Ectodermal cell (in vitro differentiated cells): ENCODE data around the gene TNP2.
"Not testable (repeated sequence)": the region's sequence is repeated elsewhere in the genome, so short reads cannot be mapped to it uniquely, and the experiment has no call there.

Experiments used
- H3K27ac ChIP-seq: 2 replicates; pipeline ENCODE4 v1.7.0; 2013; ENCODE audit warnings: mild to moderate bottlenecking, low read depth, low read length; ENCODE audit not compliant: insufficient read depth, poor library complexity, severe bottlenecking
- H3K27me3 ChIP-seq: 2 replicates; pipeline ENCODE4 v1.7.0; 2013; ENCODE audit warnings: mild to moderate bottlenecking, low read length; ENCODE audit not compliant: insufficient read depth, control insufficient read depth, poor library complexity, severe bottlenecking
- H3K36me3 ChIP-seq: one replicate; pipeline ENCODE4 v1.7.0; 2013; ENCODE audit warnings: low read length; ENCODE audit not compliant: control insufficient read depth, insufficient read depth
- H3K4me1 ChIP-seq: one replicate; pipeline ENCODE4 v1.7.0; 2013; ENCODE audit warnings: low read length; ENCODE audit not compliant: control insufficient read depth, insufficient read depth
- H3K4me3 ChIP-seq: 2 replicates; pipeline ENCODE4 v1.7.0; 2013; ENCODE audit warnings: low read depth, low read length, control low read depth; ENCODE audit not compliant: insufficient read depth
- H3K9me3 ChIP-seq: 2 replicates; pipeline ENCODE4 v1.7.0; 2013; ENCODE audit warnings: mild to moderate bottlenecking, low read length, moderate library complexity; ENCODE audit not compliant: control insufficient read depth
- WGBS, 2 experiments: methylation state at CpG; one replicate each; pipeline ENCODE4 v1.1.7; 2013; ENCODE audit warnings: missing lambda C conversion rate in 2 of 2; 5-methylcytosine and 5-hydroxymethylcytosine counted together

Gene TNP2

DNA sequence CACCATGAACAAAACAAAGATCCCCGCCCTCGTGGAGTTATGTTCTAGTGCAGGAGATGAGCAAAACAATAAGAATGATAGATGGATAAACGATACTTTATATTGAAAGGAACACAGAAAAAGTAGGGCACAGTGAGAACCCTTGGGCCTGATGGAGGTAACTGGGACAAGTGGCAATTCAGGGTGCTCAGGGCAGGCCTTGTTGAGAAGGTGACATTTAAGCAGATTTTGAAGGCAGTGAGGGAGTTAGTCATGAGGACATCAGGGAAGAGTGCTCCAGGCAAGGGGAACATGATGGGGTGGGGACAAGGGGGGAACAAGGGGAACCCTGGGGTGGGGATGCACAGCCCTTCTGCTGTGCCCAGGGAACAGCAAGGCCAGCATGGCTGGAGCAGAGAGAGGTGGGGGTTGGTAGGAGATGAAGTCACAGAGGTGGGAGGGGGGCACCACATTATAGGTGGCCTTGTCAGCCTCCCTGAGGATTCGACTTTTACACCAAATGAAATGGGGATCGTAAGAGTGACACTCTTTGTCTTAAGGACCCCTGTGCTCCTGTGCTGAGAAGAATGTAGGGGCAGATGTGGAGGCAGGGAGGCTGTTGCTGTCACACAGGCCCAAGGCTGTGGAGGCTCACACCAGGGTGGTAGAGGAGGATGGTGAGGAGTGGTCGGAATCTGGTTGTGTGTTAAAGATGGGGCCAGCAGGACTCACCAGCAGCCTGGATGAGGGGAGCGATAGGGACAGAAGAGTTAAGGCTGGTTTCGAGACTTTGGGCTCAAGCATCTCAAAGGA, 21.2 kb upstream of the TNP2 start:
- H3K4me3 ChIP-seq: no peak overlapping the region
- H3K27me3 ChIP-seq: no peaks in the 10 kb centered on the region
- WGBS, 2 experiments: 93% methylated on average over 8 of the region's 8 CpGs
- H3K27ac ChIP-seq: no peak overlapping the region
- H3K36me3 ChIP-seq: no peaks in the 10 kb centered on the region
- H3K9me3 ChIP-seq: no peaks in the 10 kb centered on the region
- H3K4me1 ChIP-seq: peaks cover 13% of the 10 kb centered on the region

DNA sequence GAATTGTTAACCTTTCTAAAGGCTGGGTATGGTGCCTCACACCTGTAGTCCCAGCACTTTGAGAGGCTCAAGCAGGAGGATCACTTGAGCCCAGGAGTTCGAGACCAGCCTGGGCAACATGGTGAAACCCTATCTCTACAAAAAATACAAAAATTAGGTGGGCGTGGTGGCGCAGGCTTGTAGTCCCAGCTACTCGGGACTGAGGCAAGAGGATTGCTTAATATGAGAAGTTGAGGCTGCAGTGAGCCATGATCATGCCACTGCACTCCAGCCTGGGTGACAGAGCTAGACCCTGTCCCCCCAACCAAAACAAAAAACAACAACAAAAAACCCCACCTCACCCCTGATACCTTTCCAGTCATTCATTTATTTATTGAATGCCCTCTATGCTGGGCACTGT, 20.6 kb upstream of the TNP2 start:
- WGBS, 2 experiments: 92 to 93% methylated on average over 4 of the region's 4 CpGs
- peaks cover 13% of the 10 kb centered on the region for H3K4me1 ChIP-seq
- not testable (repeated sequence) for H3K27me3 ChIP-seq, H3K36me3 ChIP-seq, H3K27ac ChIP-seq, H3K9me3 ChIP-seq, H3K4me3 ChIP-seq

DNA sequence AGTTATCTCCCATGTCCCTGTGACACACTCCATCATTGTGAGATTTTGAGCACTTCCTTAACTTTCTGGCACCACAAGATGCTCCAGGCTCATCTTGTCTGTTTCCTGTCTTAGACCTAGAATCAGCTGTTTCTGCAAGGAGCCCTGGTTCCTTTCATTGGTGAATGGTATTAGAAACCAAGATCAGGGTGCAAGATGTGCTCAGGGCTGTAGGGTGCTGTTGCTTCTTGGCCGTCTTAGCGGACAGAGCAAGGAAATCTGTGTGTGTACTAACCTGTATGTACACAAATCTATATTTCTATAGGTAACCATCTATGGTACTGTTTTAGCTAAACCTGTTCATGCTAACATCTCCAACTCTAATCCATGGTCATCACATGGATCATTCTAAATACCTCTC, 20.1 kb upstream of the TNP2 start:
- peaks cover 13% of the 10 kb centered on the region for H3K4me1 ChIP-seq
- no peak overlapping the region for H3K4me3 ChIP-seq
- H3K27ac ChIP-seq: no peak overlapping the region
- 95% methylated on average over 2 of the region's 2 CpGs; no CpG with 5 or more reads in 1 of the 2 experiments for WGBS, 2 experiments
- H3K27me3 ChIP-seq: no peaks in the 10 kb centered on the region
- no peaks in the 10 kb centered on the region for H3K9me3 ChIP-seq
- no peaks in the 10 kb centered on the region for H3K36me3 ChIP-seq

DNA sequence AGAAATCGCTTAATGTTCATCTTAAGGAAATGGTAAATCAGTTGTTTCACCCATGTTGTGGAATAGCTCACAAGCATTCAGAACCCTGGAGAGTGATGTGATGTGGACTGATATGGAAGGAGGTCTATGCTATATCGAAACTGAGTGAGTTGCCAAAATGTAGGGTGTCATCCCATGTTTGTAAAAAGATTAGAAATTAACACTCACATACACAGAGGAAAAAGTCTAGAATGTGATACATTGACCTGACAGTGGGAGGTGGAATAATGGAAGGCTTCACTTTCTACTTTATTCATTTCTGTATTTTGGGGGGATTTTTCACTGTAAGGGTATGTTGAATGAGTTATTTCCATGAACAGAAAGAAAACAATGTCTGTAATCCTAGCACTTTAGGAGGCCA, 16.7 kb upstream of the TNP2 start:
- Histone ChIP-seq H3K4me3 (no peak overlapping the region), H3K27me3 (no peaks in the 10 kb centered on the region), H3K9me3 (no peaks in the 10 kb centered on the region), H3K4me1 (peaks cover 10% of the 10 kb centered on the region), H3K36me3 (no peaks in the 10 kb centered on the region), H3K27ac (no peak overlapping the region)
- WGBS, 2 experiments: 87 to 96% methylated on average over 2 of the region's 2 CpGs

DNA sequence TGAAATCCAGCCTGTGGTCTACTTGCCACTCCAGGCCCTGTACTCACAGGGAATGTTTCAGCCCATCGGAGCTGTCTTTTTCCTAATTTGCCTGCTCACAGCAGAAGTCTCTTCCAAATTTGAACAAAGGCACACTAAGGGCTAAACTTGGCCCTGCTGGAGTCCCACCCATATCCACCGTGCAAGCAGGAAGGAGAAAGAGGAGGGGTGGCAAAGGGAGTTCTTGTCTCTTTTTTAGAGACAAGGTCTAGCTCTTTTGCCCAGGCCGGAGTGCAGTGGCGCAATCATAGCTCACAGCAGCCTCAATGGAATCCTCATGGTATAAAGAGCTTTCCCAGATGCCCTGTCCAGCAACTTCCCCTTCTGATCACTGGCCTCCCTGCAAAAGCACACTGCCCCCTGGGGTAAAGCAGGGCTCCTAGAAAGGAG, 14.7 kb upstream of the TNP2 start:
- peaks cover 5% of the 10 kb centered on the region for H3K4me1 ChIP-seq
- 82 to 84% methylated on average over 4 of the region's 4 CpGs for WGBS, 2 experiments
- H3K27ac ChIP-seq: no peak overlapping the region
- no peaks in the 10 kb centered on the region for H3K36me3 ChIP-seq
- no peaks in the 10 kb centered on the region for H3K9me3 ChIP-seq
- no peaks in the 10 kb centered on the region for H3K27me3 ChIP-seq
- H3K4me3 ChIP-seq: no peak overlapping the region

DNA sequence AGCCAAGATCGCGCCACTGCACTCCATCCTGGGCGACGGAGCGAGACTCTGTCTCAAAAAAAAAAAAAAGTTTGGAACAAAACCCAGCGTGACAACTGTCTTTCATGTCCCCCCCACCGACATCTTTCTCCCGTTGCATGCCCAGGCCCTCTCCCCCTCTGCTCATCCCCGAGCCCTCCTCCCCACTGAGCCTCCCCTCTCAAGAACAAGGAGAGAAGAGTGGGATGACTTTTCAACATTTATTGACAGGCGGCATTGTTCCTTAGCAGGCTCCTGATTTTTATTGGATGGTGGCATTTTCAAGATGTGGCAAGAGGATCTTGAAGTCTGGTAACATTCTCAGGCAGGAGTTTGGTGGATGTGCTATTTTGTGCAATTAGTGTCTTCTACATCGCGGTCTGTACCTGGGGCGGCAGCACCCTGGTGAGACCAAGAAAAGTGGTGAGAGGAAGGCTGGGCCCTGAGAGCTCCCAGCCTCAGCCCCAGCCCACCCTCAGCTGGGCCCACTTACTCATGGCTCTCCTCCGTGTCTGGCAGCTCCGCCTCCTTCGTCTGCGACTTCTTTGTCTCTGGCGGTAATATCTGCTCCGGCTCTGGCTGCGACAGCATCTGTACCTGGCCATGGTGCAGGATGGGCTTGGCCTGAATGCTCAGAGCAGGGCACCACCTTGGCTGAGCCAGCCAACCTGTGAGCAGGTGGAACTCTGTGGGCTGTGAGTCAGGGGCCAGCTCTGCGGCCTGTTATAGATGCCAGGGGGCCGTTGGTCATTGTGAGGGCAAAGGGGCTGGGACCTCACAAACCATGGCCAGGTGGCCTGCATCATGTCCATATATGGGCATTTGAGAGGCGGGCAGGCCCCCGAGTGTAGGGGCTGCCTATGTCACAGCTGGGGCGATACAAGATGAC, 11.7 kb upstream of the TNP2 start, which contains the start of gene PRM1:
TSS of gene PRM1 (minus strand) at position 715 of the 907 bp plus-strand sequence. CDS start at position 623, 92 bp downstream.
- H3K4me3 ChIP-seq: no peak within 1 kb of the TSS
- 76 to 84% methylated on average over 24 to 25 of the region's 25 CpGs for WGBS, 2 experiments
- H3K27me3 ChIP-seq: no peaks in the 10 kb centered on the region
- peaks cover 5% of the 10 kb centered on the region for H3K4me1 ChIP-seq
- H3K27ac ChIP-seq: no peak within 1 kb of the TSS
- no peaks in the 10 kb centered on the region for H3K36me3 ChIP-seq
- no peaks in the 10 kb centered on the region for H3K9me3 ChIP-seq

DNA sequence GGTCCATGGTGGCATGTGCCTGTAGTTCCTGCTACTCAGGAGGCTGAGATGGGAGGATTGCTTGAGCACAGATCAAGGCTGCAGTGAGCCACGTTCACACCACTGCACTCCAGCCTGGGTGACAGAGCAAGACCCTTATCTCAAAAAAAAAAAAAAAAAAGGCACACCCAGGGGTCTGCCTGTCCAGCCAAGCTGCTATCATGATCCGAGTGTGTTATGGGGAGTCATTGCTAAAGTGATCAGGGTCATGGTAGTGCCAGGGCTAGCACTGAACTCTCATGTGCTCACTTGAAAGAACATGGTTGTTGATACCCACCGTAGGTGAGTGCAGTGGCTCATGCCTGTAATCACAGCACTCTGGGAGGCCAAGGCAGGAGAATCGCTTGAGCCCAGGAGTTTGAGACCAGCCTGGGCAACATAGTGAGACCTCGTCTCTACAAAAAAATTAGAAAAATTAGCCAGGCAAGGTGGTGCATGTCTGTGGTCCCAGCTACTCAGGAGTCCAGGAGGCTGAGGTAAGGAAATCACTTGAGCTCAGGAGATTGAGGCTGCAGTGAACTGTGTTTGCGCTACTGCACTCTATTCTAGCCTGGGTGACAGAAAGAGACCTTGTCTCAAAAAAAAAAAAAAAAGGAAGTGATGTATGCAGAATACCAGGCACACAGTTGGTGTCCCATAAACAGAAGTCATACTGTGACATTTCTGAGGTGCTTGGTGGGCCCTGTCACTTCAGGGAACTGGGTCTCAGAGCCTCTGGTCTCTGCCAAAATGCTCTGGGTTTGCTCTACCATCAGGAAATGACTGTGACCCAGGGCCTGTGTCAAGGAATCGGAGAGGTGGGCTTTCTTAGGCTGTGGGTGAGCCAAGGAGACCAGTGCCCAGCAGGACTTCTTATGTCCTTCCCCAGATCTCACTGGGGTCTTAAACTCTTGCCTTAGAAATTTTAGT, 9.8 kb upstream of the TNP2 start:
- no peaks in the 10 kb centered on the region for H3K9me3 ChIP-seq
- H3K27ac ChIP-seq: no peak overlapping the region
- no peak overlapping the region for H3K4me3 ChIP-seq
- 93 to 94% methylated on average over 7 of the region's 7 CpGs for WGBS, 2 experiments
- H3K36me3 ChIP-seq: no peaks in the 10 kb centered on the region
- H3K4me1 ChIP-seq: peaks cover 3% of the 10 kb centered on the region
- H3K27me3 ChIP-seq: no peaks in the 10 kb centered on the region

DNA sequence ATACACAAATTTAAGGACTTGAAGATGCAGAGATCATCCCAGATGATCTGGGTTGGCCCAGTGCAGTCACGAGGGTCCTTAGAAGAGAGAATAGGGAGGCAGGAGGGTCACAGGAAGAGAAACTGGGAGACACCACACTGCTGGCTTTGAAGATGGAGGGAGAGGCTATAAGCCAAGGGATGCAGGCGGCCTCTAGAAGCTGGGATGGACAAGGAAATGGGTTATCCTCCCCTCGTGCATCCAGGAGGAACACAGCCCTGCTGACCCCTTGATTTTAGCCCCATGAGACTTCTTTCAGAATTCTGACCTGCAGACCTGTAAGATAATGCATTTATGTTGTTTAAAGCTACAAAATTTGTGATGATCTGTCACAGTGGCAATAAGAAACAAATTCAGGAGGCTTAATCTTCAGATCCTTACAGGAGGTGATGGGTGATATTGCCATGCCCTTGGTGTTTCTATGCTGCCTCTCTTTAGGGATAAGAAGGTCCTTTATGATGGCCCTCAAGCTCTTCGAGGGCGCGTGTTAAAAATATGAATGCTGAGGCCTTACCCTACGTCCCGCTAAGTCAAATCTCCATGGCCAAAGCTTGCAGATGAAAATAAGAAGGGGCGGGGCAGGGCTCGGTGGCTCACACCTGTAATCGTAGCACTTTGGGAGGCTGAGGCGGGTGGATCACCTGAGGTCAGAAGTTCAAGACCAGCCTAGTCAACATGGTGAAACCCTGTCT, 8.6 kb upstream of the TNP2 start:
- Histone ChIP-seq H3K4me3 (no peak overlapping the region), H3K27ac (no peak overlapping the region), H3K36me3 (no peaks in the 10 kb centered on the region), H3K9me3 (no peaks in the 10 kb centered on the region), H3K4me1 (peaks cover 10% of the 10 kb centered on the region), H3K27me3 (no peaks in the 10 kb centered on the region)
- WGBS, 2 experiments: 95% methylated on average over 12 of the region's 12 CpGs

DNA sequence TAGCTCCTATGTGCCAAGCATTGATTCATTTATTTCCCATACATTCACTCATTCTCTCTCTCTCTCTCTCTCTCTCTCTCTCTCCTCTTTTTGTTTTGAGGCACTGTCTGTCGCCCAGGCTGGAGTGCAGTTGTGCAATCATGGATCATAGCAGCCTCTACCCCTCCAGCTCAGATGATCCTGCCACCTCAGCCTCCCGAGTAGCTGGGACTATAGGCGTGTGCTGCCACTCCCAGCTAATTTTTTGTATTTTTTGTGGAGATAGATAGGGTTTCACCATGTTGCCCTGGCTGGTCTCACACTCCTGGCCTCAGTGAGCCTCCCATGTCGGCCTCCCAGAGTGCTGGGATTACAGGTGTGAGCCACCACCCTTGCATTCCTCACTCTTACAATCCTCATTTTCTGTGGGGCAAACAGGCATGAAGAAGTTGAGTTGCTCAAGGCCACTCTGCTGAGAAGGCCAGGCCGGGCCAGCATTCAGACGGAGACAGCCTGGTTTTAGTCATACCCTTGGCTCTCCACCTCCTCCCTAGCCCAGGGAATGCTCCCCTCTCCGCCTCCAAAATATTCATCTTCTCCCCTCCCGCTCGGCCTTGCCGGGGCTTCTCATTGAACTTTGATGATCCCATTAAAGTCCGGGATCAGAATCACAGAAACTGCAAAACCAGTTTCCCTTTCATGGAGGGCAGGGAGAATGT, 7.9 kb upstream of the TNP2 start:
- H3K27me3 ChIP-seq: no peaks in the 10 kb centered on the region
- no peaks in the 10 kb centered on the region for H3K36me3 ChIP-seq
- H3K27ac ChIP-seq: no peak overlapping the region
- H3K4me1 ChIP-seq: peaks cover 17% of the 10 kb centered on the region
- H3K9me3 ChIP-seq: no peaks in the 10 kb centered on the region
- H3K4me3 ChIP-seq: no peak overlapping the region
- WGBS, 2 experiments: 92% methylated on average over 11 of the region's 11 CpGs
